ENCODE data around the gene AGAP1.

The AGAP1 gene

GRCh38 chr2:236164925-236165841 lies 671.3 kb downstream of the AGAP1 start:
- no peak for DNase-seq (ENCODE audit: low read depth in 3 of 3, low spot score in 1 of 3)

- no peak for DNase-seq (ENCODE audit: low read depth in 3 of 3, low spot score in 1 of 3)
Observed at GRCh38 chr2:236165842-236166795, 672.3 kb downstream of the AGAP1 start.

- DNase-seq (ENCODE audit: low read depth in 3 of 3, low spot score in 1 of 3) = no peak
Observed at GRCh38 chr2:236166796-236167296, 673.0 kb downstream of the AGAP1 start.

- no peak for DNase-seq (ENCODE audit: low read depth in 3 of 3, low spot score in 1 of 3)
Observed at GRCh38 chr2:236167297-236168109, 673.7 kb downstream of the AGAP1 start.

- no peak for DNase-seq (ENCODE audit: low read depth in 3 of 3, low spot score in 1 of 3)
Observed at GRCh38 chr2:236168110-236169080, 674.6 kb downstream of the AGAP1 start, which contains the start of gene GBX2. Gene GBX2, minus strand, starts transcription at chr2:236168386. Its CDS starts 415 bp downstream, at chr2:236167971.

- no peak for DNase-seq (ENCODE audit: low read depth in 3 of 3, low spot score in 1 of 3)
Observed at GRCh38 chr2:236169151-236169721, 675.4 kb downstream of the AGAP1 start.

GRCh38 chr2:236169741-236170589 lies 676.1 kb downstream of the AGAP1 start:
- DNase-seq (ENCODE audit: low read depth in 3 of 3, low spot score in 1 of 3) = no peak

- DNase-seq (ENCODE audit: low read depth in 3 of 3, low spot score in 1 of 3) = no peak
Observed at GRCh38 chr2:236170590-236171165, 676.8 kb downstream of the AGAP1 start.

- DNase-seq (ENCODE audit: low read depth in 3 of 3, low spot score in 1 of 3) = no peak
Observed at GRCh38 chr2:236171181-236171679, 677.4 kb downstream of the AGAP1 start.

- DNase-seq (ENCODE audit: low read depth in 3 of 3, low spot score in 1 of 3) = no peak
Observed at GRCh38 chr2:236171680-236172254, 677.9 kb downstream of the AGAP1 start.

GRCh38 chr2:236172255-236173035 lies 678.6 kb downstream of the AGAP1 start:
- no peak for DNase-seq (ENCODE audit: low read depth in 3 of 3, low spot score in 1 of 3)

GRCh38 chr2:236173036-236173728 lies 679.3 kb downstream of the AGAP1 start:
- no peak for DNase-seq (ENCODE audit: low read depth in 3 of 3, low spot score in 1 of 3)

GRCh38 chr2:236173729-236174607 lies 680.1 kb downstream of the AGAP1 start:
- no peak for DNase-seq (ENCODE audit: low read depth in 3 of 3, low spot score in 1 of 3)

GRCh38 chr2:236175548-236176150 lies 681.8 kb downstream of the AGAP1 start:
- no peak for DNase-seq (ENCODE audit: low read depth in 3 of 3, low spot score in 1 of 3)

Measured in stimulated activated CD4-positive, alpha-beta T cell treated with anti-CD3 and anti-CD28 coated beads, TNF-alpha, amount 100 ng/mL, for 1 hour (primary cell).